ENCODE results near the gene CACNA1E. TPM values are rescaled to one million over a fixed set of nuclear protein-coding genes. Genes with fewer than 3 reads are reported as not detected.

The CACNA1E gene
- total RNA-seq, 1 donor from 2014 or later: 0.06 TPM

GRCh38 chr1:181476581-181476980, 6.7 kb upstream of the CACNA1E start:
- intact Hi-C loops (cut with DNase I): no loop called here
- Histone ChIP-seq H3K27ac (no peak overlapping the region), H3K36me3 (no peaks in the 10 kb centered on the region), H3K9me3 (no peaks in the 10 kb centered on the region), H3K4me3 (no peak overlapping the region), H3K4me1 (no peaks in the 10 kb centered on the region), H3K27me3 (peaks cover 14% of the 10 kb centered on the region)
- no peak for ATAC-seq
- no peak for DNase-seq
- no peak for TF ChIP-seq CTCF (IDR thresholded peaks at IDR 0.05)

- Histone ChIP-seq H3K4me3 (no peak overlapping the region), H3K36me3 (no peaks in the 10 kb centered on the region), H3K27me3 (peaks cover 30% of the 10 kb centered on the region), H3K4me1 (peaks cover 6% of the 10 kb centered on the region), H3K27ac (no peak overlapping the region), H3K9me3 (no peaks in the 10 kb centered on the region)
- intact Hi-C loops (cut with DNase I): no loop called here
- ATAC-seq: no peak
- TF ChIP-seq CTCF (IDR thresholded peaks at IDR 0.05): no peak
- DNase-seq: no peak
Observed at GRCh38 chr1:181478306-181478705, 5.0 kb upstream of the CACNA1E start.

GRCh38 chr1:181479137-181479745, 4.1 kb upstream of the CACNA1E start:
- ATAC-seq (peak; percentile 87), DNase-seq (no peak)
- TF ChIP-seq CTCF (IDR thresholded peaks at IDR 0.05): peak; percentile 78
- Histone ChIP-seq H3K9me3 (no peaks in the 10 kb centered on the region), H3K27ac (no peak overlapping the region), H3K4me1 (peaks cover 7% of the 10 kb centered on the region), H3K27me3 (peaks cover 40% of the 10 kb centered on the region), H3K4me3 (no peak overlapping the region), H3K36me3 (no peaks in the 10 kb centered on the region)
- intact Hi-C loops (cut with DNase I): no loop called here

GRCh38 chr1:181482001-181482430, 1.3 kb upstream of the CACNA1E start:
- Histone ChIP-seq H3K4me3 (no peak overlapping the region), H3K36me3 (no peaks in the 10 kb centered on the region), H3K27me3 (peaks cover 59% of the 10 kb centered on the region), H3K27ac (no peak overlapping the region), H3K9me3 (no peaks in the 10 kb centered on the region), H3K4me1 (peaks cover 12% of the 10 kb centered on the region)
- intact Hi-C loops (cut with DNase I): no loop called here
- TF ChIP-seq CTCF (IDR thresholded peaks at IDR 0.05): no peak
- ATAC-seq: peak; percentile 6
- no peak for DNase-seq

GRCh38 chr1:181482521-181483284, 614 bp upstream of the CACNA1E start:
- TF ChIP-seq CTCF (IDR thresholded peaks at IDR 0.05): no peak
- H3K27ac ChIP-seq: no peak overlapping the region
- no peaks in the 10 kb centered on the region for H3K36me3 ChIP-seq
- no peaks in the 10 kb centered on the region for H3K9me3 ChIP-seq
- no peak overlapping the region for H3K4me3 ChIP-seq
- H3K27me3 ChIP-seq: peaks cover 64% of the 10 kb centered on the region
- H3K4me1 ChIP-seq: peaks cover 12% of the 10 kb centered on the region
- ATAC-seq (peak; percentile 59), DNase-seq (peak; percentile 75)
- intact Hi-C loops (cut with DNase I): no loop called here
